ENCODE measurements around the gene ROR1.

- no peak for TF ChIP-seq ZNF785 (CRISPR knock-in tag; IDR thresholded peaks at IDR 0.05)
- TF ChIP-seq CTCF (IDR thresholded peaks at IDR 0.05 in 2 of 3, conservative IDR thresholded peaks at IDR 0.05 in 1 of 3; ENCODE audit: insufficient read depth in 2 of 3, low read depth in 1 of 3, low read length in 3 of 3), result no peak
- TF ChIP-seq IFI16 (CRISPR knock-in tag; IDR thresholded peaks at IDR 0.05), result no peak
- no peak for TF ChIP-seq ZNF512 (tag; IDR thresholded peaks at IDR 0.05)
- TF ChIP-seq PHF8 (IDR thresholded peaks at IDR 0.05; ENCODE audit: borderline replicate concordance, low read length), result no peak
- TF ChIP-seq STAG1 (CRISPR knock-in tag; IDR thresholded peaks at IDR 0.05; ENCODE audit: borderline replicate concordance), result no peak
Observed at GRCh38 chr1:63821091-63822005, 47.5 kb downstream of the ROR1 start.
